HepG2 (cell line): Measurements from ENCODE around the gene SRGAP3. TPM values are rescaled to one million over a fixed set of nuclear protein-coding genes. Genes with fewer than 3 reads are reported as not detected.
A peak's percentile ranks its signal among the peaks of the same experiment; 100 is the strongest.

Experiments
- ATAC-seq: fragments of 200-7000 bp; cut with Tn5 transposase; 3 replicates; pipeline ENCODE4 v1.9.1; 2020; ENCODE audit warnings: mild to moderate bottlenecking, moderate library complexity
- BruUV-seq: library from RNA; stranded (reverse); fragments of 400-500 nt; replicated peaks from 2 replicates; lab custom pipeline; 2021; lab: Mats Ljungman, UMichigan
- CTCF ChIA-PET: fragments of 300-600 bp; formaldehyde crosslinking; extraction: SDS; loops from one replicate; lab custom pipeline; 2021; ENCODE audit warnings: low total read pairs, inconsistent platforms, low intra/inter-chr PET ratio; lab: Yijun Ruan, JAX
- POLR2A ChIA-PET: fragments of 350-600 bp; sonication (Branson Sonifier 250); formaldehyde crosslinking; loops from one replicate; lab custom pipeline; 2020; ENCODE audit warnings: antibody characterized with exemption, inconsistent platforms; lab: Yijun Ruan, JAX
- DNase-seq: peaks from one replicate; pipeline ENCODE4 v3.0.0-alpha.2; 2015; ENCODE audit warnings: low spot score
- FAIRE-seq: peaks from 3 replicates; lab custom pipeline; 2011; peaks lifted over from hg19 to GRCh38; lab: Jason Lieb, UNC
- H2AFZ ChIP-seq: one replicate; pipeline ENCODE4 v1.6.1; 2011; ENCODE audit warnings: low read length, inconsistent platforms
- H3K27ac ChIP-seq: fragments of 300-600 bp; 3 replicates; pipeline ENCODE4 v1.8.0; 2011; ENCODE audit warnings: mixed run types, mild to moderate bottlenecking, mixed read lengths, low read length, inconsistent platforms; ENCODE audit not compliant: insufficient read depth; ENCODE audit errors: extremely low read length
- H3K27me3 ChIP-seq, 2 experiments: fragments of 200-600 bp in 1 of 2; 2 replicates in 1 of 2; 3 replicates in 1 of 2; pipeline versions ENCODE4 v1.6.0 to v1.8.0; 2011; ENCODE audit warnings: low read length in 2 of 2, mild to moderate bottlenecking in 2 of 2, moderate library complexity in 2 of 2, inconsistent platforms in 1 of 2; ENCODE audit not compliant: insufficient read depth in 2 of 2, control insufficient read depth in 1 of 2
- H3K36me3 ChIP-seq, 2 experiments: fragments of 200-600 bp in 1 of 2; replicated peaks in 1 of 2; 2 replicates in 1 of 2; 3 replicates in 1 of 2; pipeline versions ENCODE4 v1.5.1 to v1.8.0; 2011; ENCODE audit warnings: low read length in 2 of 2, inconsistent platforms in 1 of 2; ENCODE audit not compliant: insufficient read depth in 2 of 2, control insufficient read depth in 1 of 2
- H3K4me1 ChIP-seq: 2 replicates; pipeline ENCODE4 v1.5.1; 2012; ENCODE audit warnings: low read length, inconsistent platforms; ENCODE audit not compliant: insufficient read depth
- H3K4me2 ChIP-seq: 2 replicates; pipeline ENCODE4 v1.6.0; 2011; ENCODE audit warnings: low read depth, low read length, inconsistent platforms
- H3K4me3 ChIP-seq, 3 experiments: fragments of 200-600 bp in 1 of 3; sonication (generic), shearing (Covaris generic) in 1 of 3; replicated peaks in 1 of 3; 2 replicates each; pipeline ENCODE4 v1.5.1; 2011 to 2016; ENCODE audit warnings: low read length in 3 of 3, inconsistent platforms in 2 of 3, low read depth in 2 of 3, mild to moderate bottlenecking in 2 of 3, control low read depth in 1 of 3, mixed read lengths in 1 of 3; ENCODE audit not compliant: insufficient read depth in 1 of 3
- H3K79me2 ChIP-seq: one replicate; pipeline ENCODE4 v1.6.1; 2011; ENCODE audit warnings: low read length, inconsistent platforms; ENCODE audit not compliant: insufficient read depth
- H3K9ac ChIP-seq: 2 replicates; pipeline ENCODE4 v1.6.0; 2011; ENCODE audit warnings: mild to moderate bottlenecking, low read depth, low read length, inconsistent platforms; ENCODE audit not compliant: insufficient read depth
- H3K9me3 ChIP-seq: 2 replicates; pipeline ENCODE4 v1.5.1; 2012; ENCODE audit warnings: mild to moderate bottlenecking, low read length
- H4K20me1 ChIP-seq: 2 replicates; pipeline ENCODE4 v1.6.0; 2011; ENCODE audit warnings: inconsistent platforms, mild to moderate bottlenecking, low read length, moderate library complexity; ENCODE audit not compliant: insufficient read depth
- ATF7 ChIP-seq, 2 experiments: fragments of 450-650 bp in 1 of 2; sonication (generic) in 1 of 2; formaldehyde crosslinking in 1 of 2; IDR thresholded peaks; 2 replicates each; pipeline versions ENCODE4 v1.4.0 to v1.6.1; 2016 to 2020; ENCODE audit warnings: antibody characterized with exemption in 1 of 2, mild to moderate bottlenecking in 1 of 2, missing genetic modification reagents in 1 of 2
- CREB1 ChIP-seq, 2 experiments: fragments of 450-650 bp in 1 of 2; IDR thresholded peaks; 2 replicates each; pipeline ENCODE4 v1.6.1; 2016 to 2017; ENCODE audit warnings: control low read depth in 1 of 2, mild to moderate bottlenecking in 1 of 2, missing compliant biosample characterization in 1 of 2, missing genetic modification characterization in 1 of 2
- EHMT2 ChIP-seq: fragments of 200-600 bp; sonication (generic); IDR thresholded peaks from 2 replicates; pipeline ENCODE4 v1.7.0; 2017; ENCODE audit warnings: antibody characterized with exemption, low read depth, low read length, borderline replicate concordance
- KDM5A ChIP-seq: fragments of 200-600 bp; sonication (generic); IDR thresholded peaks from 2 replicates; pipeline ENCODE4 v1.7.0; 2018; ENCODE audit warnings: antibody characterized with exemption, mild to moderate bottlenecking, low read length, borderline replicate concordance
- MTA1 ChIP-seq: sonication (generic); formaldehyde crosslinking; IDR thresholded peaks from 2 replicates; pipeline ENCODE4 v1.4.0; 2020; ENCODE audit warnings: missing genetic modification reagents, mild to moderate bottlenecking, borderline replicate concordance
- MYC ChIP-seq: sonication (generic); formaldehyde crosslinking; IDR thresholded peaks from 2 replicates; pipeline ENCODE4 v1.9.0; 2021; ENCODE audit warnings: missing genetic modification reagents, borderline replicate concordance
- SOX5 ChIP-seq: IDR thresholded peaks from 2 replicates; pipeline ENCODE4 v1.6.1; 2016; ENCODE audit warnings: borderline replicate concordance
- YEATS4 ChIP-seq: sonication (generic); formaldehyde crosslinking; IDR thresholded peaks from 2 replicates; pipeline ENCODE4 v1.4.0; 2020; ENCODE audit warnings: missing genetic modification reagents, borderline replicate concordance
- ZBTB38 ChIP-seq: sonication (generic); formaldehyde crosslinking; IDR thresholded peaks from 2 replicates; pipeline ENCODE4 v1.5.1; 2020; ENCODE audit warnings: mild to moderate bottlenecking, missing genetic modification reagents
- ZNF564 ChIP-seq: sonication (generic); formaldehyde crosslinking; IDR thresholded peaks from 2 replicates; pipeline ENCODE4 v1.8.1; 2023; ENCODE audit warnings: mild to moderate bottlenecking, missing genetic modification reagents
- WGBS: methylation state at CpG from one replicate; pipeline ENCODE4 v1.1.6; 2017; ENCODE audit warnings: low lambda C conversion rate; 5-methylcytosine and 5-hydroxymethylcytosine counted together
- in situ Hi-C: cut with HindIII; loops from 2 replicates; pipeline ENCODE4 v1.10.0; 2017; ENCODE audit warnings: low pct_unique_long_range_greater_than_20kb; ENCODE audit not compliant: extremely low pct_ligation_motif_present
- intact Hi-C: fragments of 100-400 bp; cut with micrococcal nuclease; formaldehyde crosslinking; loops from one replicate; pipeline ENCODE4 v1.10.0; 2022; ENCODE audit not compliant: unreplicated experiment
- polyA plus RNA-seq, 8 experiments: library from polyadenylated mRNA; depleted of rRNA in 3 of 8; stranded (reverse) in 7 of 8; unstranded in 1 of 8; fragments of >200 nt; fragmentation: Illumina TruSeq in 4 of 8; extraction: Trizol in 4 of 8; gene quantifications; 2 replicates each; pipeline versions ENCODE4 v1.2.1 to v1.2.3, GENCODE V29; 2011 to 2016; ENCODE audit warnings: low read depth in 4 of 8, missing spikeins in 1 of 8, mixed read lengths in 1 of 8; ENCODE audit not compliant: insufficient read depth in 1 of 8
- total RNA-seq, 5 experiments: library from RNA; depleted of rRNA; stranded (reverse); fragments of >200 nt; fragmentation: Illumina TruSeq; extraction: Trizol; gene quantifications; 2 replicates each; pipeline ENCODE4 v1.2.3, GENCODE V29; 2016; ENCODE audit warnings: low read depth in 1 of 5
- TF ChIP-seq, protein P1 (sequence below): sonication (generic); formaldehyde crosslinking; IDR thresholded peaks from 2 replicates; pipeline ENCODE4 v1.4.0; 2020; ENCODE audit warnings: missing genetic modification reagents

Gene SRGAP3
- total and polyA plus RNA-seq, 2 of the 13 experiments (the other 11 are each of a cell fraction or from before 2014, with no cell fraction given), result 1.2 to 1.4 TPM

DNA sequence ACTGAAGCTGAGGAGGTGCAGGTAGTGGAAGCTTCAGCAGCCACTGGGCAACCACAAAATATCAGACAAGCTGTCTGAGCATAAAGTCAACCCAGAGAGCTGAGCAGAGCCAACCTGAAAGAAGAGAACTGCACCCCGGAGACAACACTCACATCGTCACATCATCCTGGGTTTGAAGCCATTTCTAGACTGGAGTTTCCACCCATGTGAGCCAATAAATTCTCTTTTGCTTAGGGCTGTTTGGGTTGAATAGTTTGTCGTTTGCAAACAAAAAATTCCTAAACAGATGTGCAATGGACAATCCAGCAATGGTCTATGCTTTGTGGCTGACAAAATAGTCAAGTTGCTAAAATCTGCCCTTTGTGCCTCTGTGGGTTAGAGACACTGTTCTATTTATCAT, 270.9 kb downstream of the SRGAP3 start (continued):
- TF ChIP-seq YEATS4 (CRISPR knock-in tag) (no peak), ZNF564 (CRISPR knock-in tag) (no peak), EHMT2 (no peak), ZBTB38 (no peak), MTA1 (CRISPR knock-in tag) (no peak)

- WGBS, result 17% methylated on average over 3 of the region's 6 CpGs
- H3K9ac ChIP-seq, result no peak overlapping the region
- in situ Hi-C loops (no loop called here), intact Hi-C loops (no loop called here)
- H3K27me3 ChIP-seq, result peaks cover 0 to 6% of the 10 kb centered on the region in 2 experiments; a peak in 1 of 5 replicates
- no peak for FAIRE-seq
- no peak for ATAC-seq
- peaks cover 13% of the 10 kb centered on the region for H3K9me3 ChIP-seq
- no peaks in the 10 kb centered on the region for H3K79me2 ChIP-seq
- H3K4me1 ChIP-seq, result peaks cover 17% of the 10 kb centered on the region
- no peak overlapping the region for H3K4me2 ChIP-seq
- POLR2A ChIA-PET, result no interaction called here
- no peak overlapping the region for H3K27ac ChIP-seq
- DNase-seq, result no peak
- no peak overlapping the region for H2AFZ ChIP-seq
- peak; percentile 88 for TF ChIP-seq CREB1 (IDR thresholded peaks at IDR 0.05)
- TF ChIP-seq CREB1 (CRISPR knock-in tag; IDR thresholded peaks at IDR 0.05), result no peak
- TF ChIP-seq MYC, result no peak
- TF ChIP-seq KDM5A, result no peak
- TF ChIP-seq ATF7 (IDR thresholded peaks at IDR 0.05), result 0 out of 2 replicates have a peak, but pooled peaks have one; percentile 46
- no peak for TF ChIP-seq ATF7 (CRISPR knock-in tag; IDR thresholded peaks at IDR 0.05)
- TF ChIP-seq SOX5, result no peak
- TF ChIP-seq, protein P1, sequence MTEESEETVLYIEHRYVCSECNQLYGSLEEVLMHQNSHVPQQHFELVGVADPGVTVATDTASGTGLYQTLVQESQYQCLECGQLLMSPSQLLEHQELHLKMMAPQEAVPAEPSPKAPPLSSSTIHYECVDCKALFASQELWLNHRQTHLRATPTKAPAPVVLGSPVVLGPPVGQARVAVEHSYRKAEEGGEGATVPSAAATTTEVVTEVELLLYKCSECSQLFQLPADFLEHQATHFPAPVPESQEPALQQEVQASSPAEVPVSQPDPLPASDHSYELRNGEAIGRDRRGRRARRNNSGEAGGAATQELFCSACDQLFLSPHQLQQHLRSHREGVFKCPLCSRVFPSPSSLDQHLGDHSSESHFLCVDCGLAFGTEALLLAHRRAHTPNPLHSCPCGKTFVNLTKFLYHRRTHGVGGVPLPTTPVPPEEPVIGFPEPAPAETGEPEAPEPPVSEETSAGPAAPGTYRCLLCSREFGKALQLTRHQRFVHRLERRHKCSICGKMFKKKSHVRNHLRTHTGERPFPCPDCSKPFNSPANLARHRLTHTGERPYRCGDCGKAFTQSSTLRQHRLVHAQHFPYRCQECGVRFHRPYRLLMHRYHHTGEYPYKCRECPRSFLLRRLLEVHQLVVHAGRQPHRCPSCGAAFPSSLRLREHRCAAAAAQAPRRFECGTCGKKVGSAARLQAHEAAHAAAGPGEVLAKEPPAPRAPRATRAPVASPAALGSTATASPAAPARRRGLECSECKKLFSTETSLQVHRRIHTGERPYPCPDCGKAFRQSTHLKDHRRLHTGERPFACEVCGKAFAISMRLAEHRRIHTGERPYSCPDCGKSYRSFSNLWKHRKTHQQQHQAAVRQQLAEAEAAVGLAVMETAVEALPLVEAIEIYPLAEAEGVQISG (CRISPR knock-in tag), result no peak
- no peak overlapping the region for H3K4me3 ChIP-seq
- no peaks in the 10 kb centered on the region for H4K20me1 ChIP-seq
- no TSS peak for BruUV-seq
- CTCF ChIA-PET, result no interaction called here
- no peaks in the 10 kb centered on the region for H3K36me3 ChIP-seq
These were observed 272.8 kb downstream of the SRGAP3 start for GRCh38 chr3:8976540-8977182.
